ENCODE results near the gene CRYBG2.

CRYBG2 gene

DNA sequence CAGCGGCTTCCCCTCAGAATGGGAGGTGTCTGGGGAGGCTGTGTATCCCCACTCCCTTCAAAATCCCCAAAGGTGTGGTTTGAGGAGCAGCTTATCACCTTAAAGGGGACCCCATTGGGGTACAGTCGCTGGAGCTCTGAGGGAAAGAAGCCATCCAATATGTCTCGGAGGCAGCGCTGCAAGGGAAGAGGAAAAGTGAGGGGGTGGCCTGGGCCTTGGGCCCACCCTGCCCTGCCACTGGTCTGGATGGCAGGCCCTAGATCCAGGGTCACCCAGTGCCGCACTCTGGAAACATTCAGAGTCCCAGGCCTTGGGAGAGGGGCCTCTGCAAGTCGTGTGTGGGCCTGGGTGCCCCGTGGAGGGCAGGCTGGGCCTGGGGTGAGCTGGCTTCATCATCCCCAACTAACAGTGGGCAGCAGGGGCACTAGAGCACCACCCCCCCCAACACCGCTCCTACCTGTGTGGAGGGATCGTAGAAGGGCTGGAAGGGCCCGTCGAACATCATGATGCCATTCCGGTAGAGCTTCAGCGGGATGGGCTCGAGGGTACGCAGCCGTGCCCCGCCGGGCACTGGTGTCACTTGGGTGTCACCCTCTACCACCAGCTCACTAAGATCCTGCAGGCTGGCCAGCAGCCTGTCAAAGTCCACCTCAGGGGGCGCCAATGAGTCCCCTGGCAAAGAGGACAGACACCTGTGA is 68.4 kb downstream of the CRYBG2 start:
- no peak for TF ChIP-seq EZH2phosphoT487 (IDR thresholded peaks at IDR 0.05; ENCODE audit: low read depth)
- TF ChIP-seq, protein P1, sequence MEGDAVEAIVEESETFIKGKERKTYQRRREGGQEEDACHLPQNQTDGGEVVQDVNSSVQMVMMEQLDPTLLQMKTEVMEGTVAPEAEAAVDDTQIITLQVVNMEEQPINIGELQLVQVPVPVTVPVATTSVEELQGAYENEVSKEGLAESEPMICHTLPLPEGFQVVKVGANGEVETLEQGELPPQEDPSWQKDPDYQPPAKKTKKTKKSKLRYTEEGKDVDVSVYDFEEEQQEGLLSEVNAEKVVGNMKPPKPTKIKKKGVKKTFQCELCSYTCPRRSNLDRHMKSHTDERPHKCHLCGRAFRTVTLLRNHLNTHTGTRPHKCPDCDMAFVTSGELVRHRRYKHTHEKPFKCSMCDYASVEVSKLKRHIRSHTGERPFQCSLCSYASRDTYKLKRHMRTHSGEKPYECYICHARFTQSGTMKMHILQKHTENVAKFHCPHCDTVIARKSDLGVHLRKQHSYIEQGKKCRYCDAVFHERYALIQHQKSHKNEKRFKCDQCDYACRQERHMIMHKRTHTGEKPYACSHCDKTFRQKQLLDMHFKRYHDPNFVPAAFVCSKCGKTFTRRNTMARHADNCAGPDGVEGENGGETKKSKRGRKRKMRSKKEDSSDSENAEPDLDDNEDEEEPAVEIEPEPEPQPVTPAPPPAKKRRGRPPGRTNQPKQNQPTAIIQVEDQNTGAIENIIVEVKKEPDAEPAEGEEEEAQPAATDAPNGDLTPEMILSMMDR (IDR thresholded peaks at IDR 0.05; ENCODE audit: low read depth, low read length), result peak; percentile 35
- H3K9ac ChIP-seq (ENCODE audit: low read length), result no peak overlapping the region
- peaks cover 10% of the 10 kb centered on the region; the same call in 1 of the 2 replicates for H3K9me3 ChIP-seq (ENCODE audit: insufficient read depth, low read length)
- H3K36me3 ChIP-seq (replicated peaks; ENCODE audit: low read depth, low read length), result no peaks in the 10 kb centered on the region
- H2AFZ ChIP-seq (ENCODE audit: low read depth, low read length), result no peak overlapping the region
- no peak overlapping the region for H3K27ac ChIP-seq (ENCODE audit: low read length)
- H4K20me1 ChIP-seq (ENCODE audit: insufficient read depth, low read length), result no peaks in the 10 kb centered on the region
- no peak overlapping the region for H3K4me2 ChIP-seq (ENCODE audit: low read length)
- H3K4me3 ChIP-seq (ENCODE audit: low read length), result no peak overlapping the region
- H3K27me3 ChIP-seq (ENCODE audit: low read depth, low read length), result no peaks in the 10 kb centered on the region
- H3K4me1 ChIP-seq (ENCODE audit: low read length), result peaks cover 40% of the 10 kb centered on the region
- H3K79me2 ChIP-seq (ENCODE audit: low read length), result no peaks in the 10 kb centered on the region

DNA sequence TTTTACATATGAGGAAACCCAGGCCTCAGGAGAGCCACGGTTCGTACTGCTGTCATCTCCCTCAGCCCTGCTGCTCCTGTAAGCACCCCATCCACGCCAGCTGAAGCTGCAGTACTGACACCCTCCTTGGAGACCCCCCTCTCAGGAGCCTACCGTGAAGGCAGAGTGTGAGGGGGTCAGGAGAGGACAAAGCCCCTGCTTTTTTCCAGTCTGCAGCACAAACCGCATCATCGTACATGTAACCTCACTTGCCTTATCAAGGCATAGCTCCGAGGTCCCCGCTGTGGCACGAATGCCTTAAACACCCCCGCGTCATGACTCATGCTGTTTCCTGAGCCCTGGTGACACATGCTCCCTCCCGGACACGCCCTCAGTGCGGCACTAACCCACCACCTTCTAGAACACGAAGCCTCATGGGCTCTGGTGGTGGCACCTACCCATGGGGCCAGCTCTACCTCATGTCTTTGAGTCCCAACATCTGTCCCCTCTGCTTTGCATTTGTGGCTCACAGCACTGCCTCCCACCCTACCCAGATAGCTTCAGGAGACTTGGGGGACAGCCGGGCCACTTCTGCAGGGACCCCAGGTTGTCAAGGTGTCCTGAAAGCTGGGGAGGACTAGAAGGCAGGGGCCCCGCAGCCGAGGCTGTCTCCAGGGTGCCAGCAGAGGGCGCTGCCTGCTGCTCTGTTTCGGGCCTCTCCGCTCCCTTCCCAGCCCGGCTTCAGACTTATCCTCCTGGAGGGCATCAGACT is 69.2 kb downstream of the CRYBG2 start:
- no peak overlapping the region for H2AFZ ChIP-seq (ENCODE audit: low read depth, low read length)
- H4K20me1 ChIP-seq (ENCODE audit: insufficient read depth, low read length), result no peaks in the 10 kb centered on the region
- no peak overlapping the region for H3K9ac ChIP-seq (ENCODE audit: low read length)
- H3K4me2 ChIP-seq (ENCODE audit: low read length), result no peak overlapping the region
- no peaks in the 10 kb centered on the region for H3K79me2 ChIP-seq (ENCODE audit: low read length)
- H3K4me3 ChIP-seq (ENCODE audit: low read length), result no peak overlapping the region
- H3K9me3 ChIP-seq (ENCODE audit: insufficient read depth, low read length), result peaks cover 3% of the 10 kb centered on the region; the same call in 1 of the 2 replicates
- H3K4me1 ChIP-seq (ENCODE audit: low read length), result peaks cover 35% of the 10 kb centered on the region
- no peak overlapping the region for H3K27ac ChIP-seq (ENCODE audit: low read length)
- TF ChIP-seq, protein P1 (IDR thresholded peaks at IDR 0.05; ENCODE audit: low read depth, low read length), result peak; percentile 75
- no peak for TF ChIP-seq EZH2phosphoT487 (IDR thresholded peaks at IDR 0.05; ENCODE audit: low read depth)
- no peaks in the 10 kb centered on the region for H3K36me3 ChIP-seq (replicated peaks; ENCODE audit: low read depth, low read length)
- no peaks in the 10 kb centered on the region for H3K27me3 ChIP-seq (ENCODE audit: low read depth, low read length)

DNA sequence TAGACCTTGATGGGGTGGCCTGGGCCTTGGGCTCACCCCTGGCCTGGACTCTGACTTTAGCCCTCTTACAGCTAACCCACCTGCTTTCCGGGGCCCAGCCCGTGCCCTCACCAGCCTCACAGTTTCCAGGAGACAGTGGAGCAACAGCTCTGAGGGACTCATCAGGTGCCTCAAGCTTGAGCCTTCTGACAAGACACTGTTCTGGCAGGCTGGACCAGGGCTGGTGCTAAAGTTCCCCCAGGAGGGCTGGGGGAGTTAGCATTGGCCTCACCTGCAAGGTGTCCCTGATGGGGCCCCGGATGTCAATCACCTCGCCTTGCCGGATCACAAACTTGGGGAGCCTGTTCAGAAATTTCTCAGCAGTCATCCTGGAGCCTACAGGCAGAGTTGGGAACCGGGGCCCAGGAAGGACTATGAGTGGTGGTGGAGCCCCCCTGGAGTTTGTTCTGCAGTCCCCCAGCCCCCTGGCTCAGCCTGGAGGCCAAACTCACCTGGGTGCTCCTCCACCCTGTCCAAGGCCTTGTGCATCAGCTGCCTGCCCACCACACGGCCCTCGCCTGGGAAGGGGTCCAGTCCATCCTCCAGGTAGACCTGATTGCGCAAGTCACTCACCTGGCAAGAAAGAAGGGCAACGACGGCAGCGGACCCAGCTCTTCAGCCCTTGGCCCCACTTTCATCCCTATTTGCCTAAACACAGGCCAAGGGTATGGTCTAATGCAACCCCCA is 69.9 kb downstream of the CRYBG2 start:
- Histone ChIP-seq H3K36me3 (replicated peaks; ENCODE audit: low read depth, low read length) (peaks cover 2% of the 10 kb centered on the region), H2AFZ (ENCODE audit: low read depth, low read length) (no peak overlapping the region), H3K4me3 (ENCODE audit: low read length) (no peak overlapping the region), H3K79me2 (ENCODE audit: low read length) (no peaks in the 10 kb centered on the region), H3K4me2 (ENCODE audit: low read length) (no peak overlapping the region), H4K20me1 (ENCODE audit: insufficient read depth, low read length) (no peaks in the 10 kb centered on the region), H3K27me3 (ENCODE audit: low read depth, low read length) (no peaks in the 10 kb centered on the region), H3K4me1 (ENCODE audit: low read length) (peaks cover 33% of the 10 kb centered on the region), H3K27ac (ENCODE audit: low read length) (no peak overlapping the region), H3K9ac (ENCODE audit: low read length) (no peak overlapping the region), H3K9me3 (ENCODE audit: insufficient read depth, low read length) (no peaks in the 10 kb centered on the region; the same call in 1 of the 2 replicates)
- TF ChIP-seq, protein P1 (IDR thresholded peaks at IDR 0.05; ENCODE audit: low read depth, low read length), result no peak
- no peak for TF ChIP-seq EZH2phosphoT487 (IDR thresholded peaks at IDR 0.05; ENCODE audit: low read depth)

Measured in OCI-LY3 (cell line).